Measurements from ENCODE around the gene MMD2.

MMD2 gene

GRCh38 chr7:4861227-4861626 lies 97.8 kb downstream of the MMD2 start:
- no peak overlapping the region; the same call in 1 of the 2 replicates for H3K4me3 ChIP-seq (replicated peaks; ENCODE audit: low read depth, low read length)
- no peak for TF ChIP-seq CTCF (IDR thresholded peaks at IDR 0.05; ENCODE audit: low read depth, low read length, missing control alignments)
- no peak for DNase-seq (ENCODE audit: extremely low read depth, low read depth)

- no peak for DNase-seq (ENCODE audit: extremely low read depth, low read depth)
- no peak overlapping the region for H3K4me3 ChIP-seq (replicated peaks; ENCODE audit: low read depth, low read length)
- no peak for TF ChIP-seq CTCF (IDR thresholded peaks at IDR 0.05; ENCODE audit: low read depth, low read length, missing control alignments)
Measured at GRCh38 chr7:4857189-4857588, 101.8 kb downstream of the MMD2 start.

GRCh38 chr7:4856336-4857057 lies 102.5 kb downstream of the MMD2 start:
- TF ChIP-seq CTCF (IDR thresholded peaks at IDR 0.05; ENCODE audit: low read depth, low read length, missing control alignments) = no peak
- H3K4me3 ChIP-seq (replicated peaks; ENCODE audit: low read depth, low read length) = no peak overlapping the region
- no peak for DNase-seq (ENCODE audit: extremely low read depth, low read depth)

All from HFF-Myc (cell line).